GM12878 (cell line): Measurements from ENCODE around the gene LITAF. TPM values are rescaled to one million over a fixed set of nuclear protein-coding genes. Genes with fewer than 3 reads are reported as not detected.

Experiments
- ATAC-seq: fragments of 200-7000 bp; cut with Tn5 transposase; 3 replicates; pipeline ENCODE4 v1.9.1; 2020; ENCODE audit warnings: mild to moderate bottlenecking, moderate library complexity
- BruUV-seq: library from RNA; stranded (reverse); fragments of 400-500 nt; replicated peaks from 2 replicates; lab custom pipeline; 2021; lab: Mats Ljungman, UMichigan
- CTCF ChIA-PET: fragments of 300-600 bp; sonication (Branson Sonifier 250); formaldehyde crosslinking; extraction: SDS; loops from one replicate; lab custom pipeline; 2021; ENCODE audit warnings: inconsistent platforms; lab: Yijun Ruan, JAX
- POLR2A ChIA-PET: fragments of 350-600 bp; formaldehyde crosslinking; extraction: SDS; loops from one replicate; lab custom pipeline; 2021; ENCODE audit warnings: inconsistent platforms; lab: Charles Lee
- RAD21 ChIA-PET: fragments of 300-600 bp; sonication (Branson Sonifier 250); formaldehyde crosslinking; loops from one replicate; lab custom pipeline; 2023; ENCODE audit warnings: antibody characterized with exemption; ENCODE audit not compliant: unreplicated experiment; lab: Charles Lee
- SMC1A ChIA-PET: fragments of 300-600 bp; sonication (Branson Sonifier 250); formaldehyde crosslinking; loops from one replicate; lab custom pipeline; 2023; ENCODE audit not compliant: unreplicated experiment, uncharacterized antibody; lab: Charles Lee
- DNase-seq: peaks from one replicate; pipeline ENCODE4 v3.0.0-alpha.2; 2011; ENCODE audit warnings: low read depth, low spot score
- FAIRE-seq: peaks from 3 replicates; lab custom pipeline; 2011; peaks lifted over from hg19 to GRCh38; lab: Jason Lieb, UNC
- H2AFZ ChIP-seq: 2 replicates; pipeline ENCODE4 v1.6.0; 2011; ENCODE audit warnings: low read depth, low read length, control low read depth; ENCODE audit not compliant: control insufficient read depth
- H3K27ac ChIP-seq: 2 replicates; pipeline ENCODE4 v1.5.1; 2011; ENCODE audit warnings: control low read depth; ENCODE audit not compliant: control insufficient read depth, insufficient read depth
- H3K27me3 ChIP-seq, 2 experiments: replicated peaks in 1 of 2; 2 replicates each; pipeline versions ENCODE4 v1.6.0 to v1.6.1; 2011; ENCODE audit warnings: low read length in 1 of 2; ENCODE audit not compliant: control insufficient read depth in 2 of 2, insufficient read depth in 2 of 2
- H3K36me3 ChIP-seq, 2 experiments: 2 replicates each; pipeline ENCODE4 v1.5.1; 2011; ENCODE audit warnings: low read length in 1 of 2; ENCODE audit not compliant: control insufficient read depth in 2 of 2, insufficient read depth in 2 of 2
- H3K4me1 ChIP-seq: 2 replicates; pipeline ENCODE4 v1.6.1; 2011; ENCODE audit warnings: mild to moderate bottlenecking, low read length, moderate library complexity, mixed read lengths; ENCODE audit not compliant: control insufficient read depth, insufficient read depth
- H3K4me2 ChIP-seq: 2 replicates; pipeline ENCODE4 v1.6.0; 2011; ENCODE audit warnings: control low read depth; ENCODE audit not compliant: control insufficient read depth, insufficient read depth
- H3K4me3 ChIP-seq: fragments of 200-600 bp; sonication (generic); 2 replicates; pipeline ENCODE4 v1.5.1; 2016
- H3K79me2 ChIP-seq: 2 replicates; pipeline ENCODE4 v1.6.0; 2011; ENCODE audit warnings: low read length; ENCODE audit not compliant: control insufficient read depth, insufficient read depth
- H3K9ac ChIP-seq: 2 replicates; pipeline ENCODE4 v1.8.0; 2011; ENCODE audit warnings: low read length, control low read depth, mixed read lengths; ENCODE audit not compliant: control insufficient read depth, insufficient read depth
- H3K9me3 ChIP-seq: replicated peaks from 3 replicates; pipeline ENCODE4 v1.5.1; 2011; ENCODE audit warnings: mild to moderate bottlenecking, low read length; ENCODE audit not compliant: control insufficient read depth, insufficient read depth
- H4K20me1 ChIP-seq: 2 replicates; pipeline ENCODE4 v1.6.0; 2011; ENCODE audit not compliant: control insufficient read depth, insufficient read depth
- ATF7 ChIP-seq: fragments of 450-650 bp; IDR thresholded peaks from 2 replicates; pipeline ENCODE4 v1.6.1; 2016; ENCODE audit warnings: low read depth, mild to moderate bottlenecking
- BACH1 ChIP-seq: fragments of 450-650 bp; IDR thresholded peaks from 2 replicates; pipeline ENCODE4 v1.6.1; 2017; ENCODE audit warnings: mild to moderate bottlenecking, borderline replicate concordance
- BHLHE40 ChIP-seq, 2 experiments: fragments of 450-650 bp in 1 of 2; IDR thresholded peaks; 2 replicates each; pipeline ENCODE4 v1.6.1; 2011 to 2017; ENCODE audit warnings: low read depth in 2 of 2, borderline replicate concordance in 1 of 2, improper control_type of control experiment in 1 of 2, low read length in 1 of 2, mild to moderate bottlenecking in 1 of 2
- FOXK2 ChIP-seq: fragments of 450-650 bp; IDR thresholded peaks from 2 replicates; pipeline ENCODE4 v1.6.1; 2017; ENCODE audit warnings: mild to moderate bottlenecking, moderate library complexity
- IKZF2 ChIP-seq, 2 experiments: fragments of 450-650 bp; IDR thresholded peaks; 2 replicates each; pipeline ENCODE4 v1.6.1; 2017; ENCODE audit warnings: mild to moderate bottlenecking in 2 of 2, moderate library complexity in 2 of 2
- IRF4 ChIP-seq: IDR thresholded peaks from 2 replicates; pipeline ENCODE4 v1.6.1; 2011; ENCODE audit warnings: low read depth, low read length
- NR2F1 ChIP-seq: fragments of 450-650 bp; conservative IDR thresholded peaks from 2 replicates; pipeline ENCODE4 v1.6.1; 2017; ENCODE audit warnings: mild to moderate bottlenecking
- POLR2AphosphoS2 ChIP-seq: IDR thresholded peaks from 2 replicates; pipeline ENCODE4 v1.6.1; 2011; ENCODE audit warnings: low read depth, mild to moderate bottlenecking, low read length, improper control_type of control experiment, moderate library complexity
- RUNX3 ChIP-seq: IDR thresholded peaks from 2 replicates; pipeline ENCODE4 v1.6.1; 2012; ENCODE audit warnings: low read length, inconsistent platforms
- SMARCA5 ChIP-seq: fragments of 450-650 bp; IDR thresholded peaks from 2 replicates; pipeline ENCODE4 v1.6.1; 2017; ENCODE audit warnings: mild to moderate bottlenecking
- SMC3 ChIP-seq: IDR thresholded peaks from 2 replicates; pipeline ENCODE4 v1.6.1; 2011; ENCODE audit warnings: low read length, improper control_type of control experiment, borderline replicate concordance
- TAF1 ChIP-seq: IDR thresholded peaks from 2 replicates; pipeline ENCODE4 v1.6.1; 2011; ENCODE audit warnings: mild to moderate bottlenecking, low read depth, low read length, borderline replicate concordance
- YBX1 ChIP-seq: fragments of 450-650 bp; IDR thresholded peaks from 2 replicates; pipeline ENCODE4 v1.6.1; 2016; ENCODE audit warnings: antibody characterized with exemption
- WGBS: methylation state at CpG from one replicate; pipeline ENCODE4 v1.1.6; 2016; ENCODE audit warnings: low lambda C conversion rate; ENCODE audit not compliant: insufficient replicate concordance, insufficient coverage; ENCODE audit errors: missing lambda C conversion rate; 5-methylcytosine and 5-hydroxymethylcytosine counted together
- in situ Hi-C: fragments of 300-500 bp; cut with MboI; formaldehyde crosslinking; loops from 9 replicates; pipeline ENCODE4 v1.14.3; 2018; ENCODE audit warnings: mixed read lengths
- intact Hi-C: fragments of 100-400 bp; cut with micrococcal nuclease; formaldehyde crosslinking; loops from one replicate; pipeline ENCODE4 v1.14.2; 2022; ENCODE audit not compliant: unreplicated experiment
- polyA plus RNA-seq, 11 experiments: library from polyadenylated mRNA; depleted of rRNA in 4 of 11; unstranded in 6 of 11; stranded (reverse) in 5 of 11; fragments of >200 nt; fragmentation: Nextera tagmentation in 4 of 11; fragmentation: Illumina TruSeq in 1 of 11; extraction: Ambion mirVana in 4 of 11; extraction: Trizol in 1 of 11; gene quantifications; 1 replicate in 1 of 11; 2 replicates in 10 of 11; pipeline versions ENCODE4 v1.2.1 to v1.2.3, GENCODE V29; 2011 to 2016; ENCODE audit warnings: inconsistent platforms in 2 of 11, missing spikeins in 2 of 11, low read depth in 1 of 11
- total RNA-seq, 4 experiments: library from RNA; depleted of rRNA in 3 of 4; stranded (reverse); fragments of >200 nt in 3 of 4; fragmentation: Illumina TruSeq in 1 of 4; extraction: Trizol in 1 of 4; gene quantifications; 2 replicates each; pipeline versions ENCODE4 v1.2.1 to v1.2.3, GENCODE V29; 2013 to 2021
- TF ChIP-seq, protein P1 (sequence below): IDR thresholded peaks from 2 replicates; pipeline ENCODE4 v1.6.1; 2011; ENCODE audit warnings: borderline replicate concordance, low read depth, mild to moderate bottlenecking, moderate library complexity, mixed read lengths, low read length; ENCODE audit not compliant: insufficient read depth; ENCODE audit errors: extremely low read length
- TF ChIP-seq, protein P2 (sequence below): fragments of 450-650 bp; IDR thresholded peaks from 2 replicates; pipeline ENCODE4 v1.6.1; 2017; ENCODE audit warnings: mild to moderate bottlenecking
- TF ChIP-seq, protein P3 (sequence below): fragments of 450-650 bp; IDR thresholded peaks from 2 replicates; pipeline ENCODE4 v1.6.1; 2017; ENCODE audit warnings: borderline replicate concordance

The LITAF gene
- total and polyA plus RNA-seq, 10 of the 15 experiments (the other 5 are each of a cell fraction or from before 2014, with no cell fraction given), result 99.2 to 211 (median 147) TPM

GRCh38 chr16:11581678-11582077, 5.0 kb downstream of the LITAF start:
- BruUV-seq, result no TSS peak
- in situ Hi-C loops, result no loop called here

More at GRCh38 chr16:11581678-11582077, 5.0 kb downstream of the LITAF start:
- FAIRE-seq (no peak), DNase-seq (no peak), ATAC-seq (0 out of 3 replicates have a peak, but pooled peaks have one; percentile 3)
- Histone ChIP-seq H3K27ac (peak overlapping the region; percentile 51), H3K4me1 (peaks cover 41% of the 10 kb centered on the region), H3K79me2 (peaks cover 95% of the 10 kb centered on the region)
- TF ChIP-seq POLR2AphosphoS2 (0 out of 2 replicates have a peak, but pooled peaks have one; percentile 27), SMC3 (0 out of 2 replicates have a peak, but pooled peaks have one; percentile 6), IRF4 (no peak), IKZF2 (IDR thresholded peaks at IDR 0.05) (peak; percentile 34; a peak in 2 of 4 replicates), RUNX3 (peak; percentile 58), SMARCA5 (peak; percentile 37; the same call in 1 of the 2 replicates), TAF1 (no peak), BACH1 (0 out of 2 replicates have a peak, but pooled peaks have one; percentile 33), BHLHE40 (IDR thresholded peaks at IDR 0.05; ENCODE audit: borderline replicate concordance in 1 of 2, low read depth in 2 of 2, low read length in 1 of 2) (no peak), YBX1 (no peak), NR2F1 (no peak), FOXK2 (peak; percentile 75), ATF7 (peak; percentile 62)
- TF ChIP-seq, protein P1, sequence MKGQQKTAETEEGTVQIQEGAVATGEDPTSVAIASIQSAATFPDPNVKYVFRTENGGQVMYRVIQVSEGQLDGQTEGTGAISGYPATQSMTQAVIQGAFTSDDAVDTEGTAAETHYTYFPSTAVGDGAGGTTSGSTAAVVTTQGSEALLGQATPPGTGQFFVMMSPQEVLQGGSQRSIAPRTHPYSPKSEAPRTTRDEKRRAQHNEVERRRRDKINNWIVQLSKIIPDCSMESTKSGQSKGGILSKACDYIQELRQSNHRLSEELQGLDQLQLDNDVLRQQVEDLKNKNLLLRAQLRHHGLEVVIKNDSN, result no peak
- TF ChIP-seq, protein P2, sequence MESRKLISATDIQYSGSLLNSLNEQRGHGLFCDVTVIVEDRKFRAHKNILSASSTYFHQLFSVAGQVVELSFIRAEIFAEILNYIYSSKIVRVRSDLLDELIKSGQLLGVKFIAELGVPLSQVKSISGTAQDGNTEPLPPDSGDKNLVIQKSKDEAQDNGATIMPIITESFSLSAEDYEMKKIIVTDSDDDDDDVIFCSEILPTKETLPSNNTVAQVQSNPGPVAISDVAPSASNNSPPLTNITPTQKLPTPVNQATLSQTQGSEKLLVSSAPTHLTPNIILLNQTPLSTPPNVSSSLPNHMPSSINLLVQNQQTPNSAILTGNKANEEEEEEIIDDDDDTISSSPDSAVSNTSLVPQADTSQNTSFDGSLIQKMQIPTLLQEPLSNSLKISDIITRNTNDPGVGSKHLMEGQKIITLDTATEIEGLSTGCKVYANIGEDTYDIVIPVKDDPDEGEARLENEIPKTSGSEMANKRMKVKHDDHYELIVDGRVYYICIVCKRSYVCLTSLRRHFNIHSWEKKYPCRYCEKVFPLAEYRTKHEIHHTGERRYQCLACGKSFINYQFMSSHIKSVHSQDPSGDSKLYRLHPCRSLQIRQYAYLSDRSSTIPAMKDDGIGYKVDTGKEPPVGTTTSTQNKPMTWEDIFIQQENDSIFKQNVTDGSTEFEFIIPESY, result no peak
- TF ChIP-seq, protein P3, sequence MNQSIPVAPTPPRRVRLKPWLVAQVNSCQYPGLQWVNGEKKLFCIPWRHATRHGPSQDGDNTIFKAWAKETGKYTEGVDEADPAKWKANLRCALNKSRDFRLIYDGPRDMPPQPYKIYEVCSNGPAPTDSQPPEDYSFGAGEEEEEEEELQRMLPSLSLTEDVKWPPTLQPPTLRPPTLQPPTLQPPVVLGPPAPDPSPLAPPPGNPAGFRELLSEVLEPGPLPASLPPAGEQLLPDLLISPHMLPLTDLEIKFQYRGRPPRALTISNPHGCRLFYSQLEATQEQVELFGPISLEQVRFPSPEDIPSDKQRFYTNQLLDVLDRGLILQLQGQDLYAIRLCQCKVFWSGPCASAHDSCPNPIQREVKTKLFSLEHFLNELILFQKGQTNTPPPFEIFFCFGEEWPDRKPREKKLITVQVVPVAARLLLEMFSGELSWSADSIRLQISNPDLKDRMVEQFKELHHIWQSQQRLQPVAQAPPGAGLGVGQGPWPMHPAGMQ, result no peak
- TF ChIP-seq, all 136 proteins: peak for 8
- ChIA-PET CTCF (interaction anchor here (0.7 to 4.2 kb wide), 11 partner anchors 47 to 617 kb away, joined by 3 to 22 read pairs (median 4); partner anchors contain the start of genes TXNDC11 and ZC3H7A), RAD21 (interaction anchor here (1.1 to 4.1 kb wide), 11 partner anchors 54 to 216 kb away, joined by 3 to 21 read pairs (median 8); partner anchors contain the start of gene ZC3H7A), POLR2A (interaction anchor here (0.6 to 3.0 kb wide), 11 partner anchors 18 to 624 kb away, joined by 3 to 10 read pairs (median 4); partner anchors contain the start of genes RSL1D1 and ZC3H7A), SMC1A (interaction anchor here (1.0 to 3.7 kb wide), 18 partner anchors 8 to 216 kb away, joined by 3 to 18 read pairs (median 5); no protein-coding TSS in a partner anchor)
- no peaks in the 10 kb centered on the region for H4K20me1 ChIP-seq
- intact Hi-C loops, result loop anchor here (5.0 kb wide), 2 partner anchors 49 to 91 kb away; no protein-coding TSS in a partner anchor
- H3K4me2 ChIP-seq, result peak overlapping the region; percentile 62
- 0 out of 2 replicates have a peak overlapping the region, but pooled peaks have one; percentile 5 for H3K9ac ChIP-seq
- peaks cover 0 to under 1% of the 10 kb centered on the region in 2 experiments; a peak in 2 of 4 replicates for H3K36me3 ChIP-seq
- WGBS, result 16% methylated on average over 3 of the region's 3 CpGs
- peak overlapping the region; percentile 97 for H3K4me3 ChIP-seq
- no peaks in the 10 kb centered on the region for H3K9me3 ChIP-seq
- no peaks in the 10 kb centered on the region for H3K27me3 ChIP-seq
- H2AFZ ChIP-seq, result no peak overlapping the region
